Large intestine (tissue), 3 donors: ENCODE results near the gene CAPN8. TPM values are rescaled to one million over a fixed set of nuclear protein-coding genes. Genes with fewer than 3 reads are reported as not detected.

Experiments
- DNase-seq, 2 donors: peaks; one replicate each; pipeline versions ENCODE4 v3.0.0 to v3.0.0-alpha.2; 2013
- H3K27ac ChIP-seq: one replicate; pipeline ENCODE4 v1.5.1; 2013; ENCODE audit warnings: low read length
- H3K27me3 ChIP-seq: 2 replicates; pipeline ENCODE4 v1.6.1; 2013; ENCODE audit warnings: low read length; ENCODE audit not compliant: control insufficient read depth, insufficient read depth
- H3K36me3 ChIP-seq: 2 replicates; pipeline ENCODE4 v1.6.1; 2013; ENCODE audit warnings: low read length; ENCODE audit not compliant: control insufficient read depth, insufficient read depth
- H3K4me1 ChIP-seq: one replicate; pipeline ENCODE4 v1.6.1; 2013; ENCODE audit warnings: low read length; ENCODE audit not compliant: control insufficient read depth, insufficient read depth
- H3K4me3 ChIP-seq: one replicate; pipeline ENCODE4 v1.5.1; 2013; ENCODE audit warnings: low read length
- H3K9me3 ChIP-seq: one replicate; pipeline ENCODE4 v1.6.1; 2013; ENCODE audit warnings: mild to moderate bottlenecking, low read depth, low read length, moderate library complexity; ENCODE audit not compliant: control insufficient read depth
- WGBS: methylation state at CpG from one replicate; pipeline ENCODE4 v1.1.5; 2013; ENCODE audit warnings: low lambda C conversion rate; ENCODE audit not compliant: insufficient coverage; 5-methylcytosine and 5-hydroxymethylcytosine counted together
- polyA plus RNA-seq: library from polyadenylated mRNA; unstranded; fragments of 120-200 nt; gene quantifications from one replicate; pipeline ENCODE4 v1.2.1, GENCODE V29; 2013

The CAPN8 gene
- polyA plus RNA-seq, 1 donor = 8.7 TPM

DNA sequence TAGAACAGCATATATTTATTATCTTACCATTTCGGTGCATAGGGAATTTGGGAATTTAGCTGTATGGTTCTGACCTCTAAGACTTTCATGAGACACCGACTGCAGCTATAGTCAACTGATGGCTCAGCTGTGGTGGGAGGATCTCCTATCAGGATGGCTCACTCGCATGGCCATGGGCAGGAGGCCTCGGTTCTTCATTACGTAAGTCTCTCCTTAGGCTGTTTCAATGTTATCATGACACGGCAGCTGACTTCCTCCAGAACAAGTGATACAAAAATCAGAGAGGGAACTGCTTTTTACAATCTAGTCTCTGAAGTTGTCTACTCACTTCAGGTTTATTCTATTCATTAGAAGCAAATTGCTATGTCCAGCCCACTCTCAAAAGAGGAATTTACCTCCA is 13.3 kb upstream of the CAPN8 start:
- Histone ChIP-seq H3K36me3 (no peaks in the 10 kb centered on the region), H3K4me3 (no peak overlapping the region), H3K27ac (no peak overlapping the region), H3K9me3 (peaks cover 9% of the 10 kb centered on the region), H3K4me1 (no peaks in the 10 kb centered on the region), H3K27me3 (peaks cover 5% of the 10 kb centered on the region)
- WGBS = 100% methylated on average over 1 of the region's 6 CpGs
- no peak for DNase-seq

GRCh38 chr1:223674119-223674890 is 8.8 kb upstream of the CAPN8 start:
- Histone ChIP-seq H3K27me3 (no peaks in the 10 kb centered on the region), H3K4me1 (no peaks in the 10 kb centered on the region), H3K27ac (no peak overlapping the region), H3K9me3 (peaks cover 9% of the 10 kb centered on the region), H3K36me3 (no peaks in the 10 kb centered on the region), H3K4me3 (no peak overlapping the region)
- no peak for DNase-seq
- WGBS = 0% methylated on average over 1 of the region's 5 CpGs

DNA sequence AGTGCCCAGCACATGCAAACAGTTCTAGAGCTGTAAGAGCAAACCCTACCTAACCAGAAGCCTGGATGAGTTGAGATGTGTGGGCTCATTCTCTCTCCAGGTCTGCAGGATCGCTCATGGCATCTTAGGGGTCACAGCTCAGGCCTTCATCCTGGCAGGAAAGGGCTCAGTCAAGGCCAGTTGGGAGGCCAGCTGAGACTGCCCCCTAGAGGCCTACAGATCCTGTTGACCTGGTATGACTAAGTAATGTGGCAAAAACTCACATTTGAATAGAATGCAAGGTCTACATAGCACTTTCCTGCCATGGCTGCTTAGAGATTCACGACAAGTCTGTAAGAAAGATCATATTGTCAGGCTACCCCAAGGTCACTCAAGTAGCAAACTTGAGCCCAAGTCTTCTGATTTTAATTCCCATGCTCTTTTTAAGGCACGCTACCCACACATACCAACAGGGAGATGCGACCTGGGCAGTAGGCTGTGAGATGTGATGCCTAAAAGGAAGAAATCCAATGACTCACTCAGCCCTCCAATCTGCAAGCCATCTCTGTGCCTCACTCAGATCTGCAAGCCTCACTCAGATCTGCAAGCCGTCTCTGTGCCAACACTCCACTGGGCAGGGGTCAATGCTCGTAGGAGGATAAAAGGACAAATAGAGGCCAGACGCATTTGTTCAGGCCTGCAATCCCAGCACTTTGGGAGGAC is 5.1 kb upstream of the CAPN8 start:
- DNase-seq = no peak
- H3K9me3 ChIP-seq = peaks cover 8% of the 10 kb centered on the region
- no CpG with 5 or more reads among the region's 7 CpGs for WGBS

GRCh38 chr1:223669003-223669795 is 3.7 kb upstream of the CAPN8 start:
- 100% methylated on average over 1 of the region's 6 CpGs for WGBS
- peaks cover 4% of the 10 kb centered on the region for H3K9me3 ChIP-seq
- peaks cover 3% of the 10 kb centered on the region for H3K4me1 ChIP-seq
- H3K27me3 ChIP-seq = no peaks in the 10 kb centered on the region
- no peak for DNase-seq
- no peaks in the 10 kb centered on the region for H3K36me3 ChIP-seq
- no peak overlapping the region for H3K4me3 ChIP-seq
- H3K27ac ChIP-seq = no peak overlapping the region

More for the DNA sequence above, 5.1 kb upstream of the CAPN8 start:
- Histone ChIP-seq H3K36me3 (no peaks in the 10 kb centered on the region), H3K4me3 (no peak overlapping the region), H3K4me1 (no peaks in the 10 kb centered on the region), H3K27me3 (no peaks in the 10 kb centered on the region), H3K27ac (no peak overlapping the region)

DNA sequence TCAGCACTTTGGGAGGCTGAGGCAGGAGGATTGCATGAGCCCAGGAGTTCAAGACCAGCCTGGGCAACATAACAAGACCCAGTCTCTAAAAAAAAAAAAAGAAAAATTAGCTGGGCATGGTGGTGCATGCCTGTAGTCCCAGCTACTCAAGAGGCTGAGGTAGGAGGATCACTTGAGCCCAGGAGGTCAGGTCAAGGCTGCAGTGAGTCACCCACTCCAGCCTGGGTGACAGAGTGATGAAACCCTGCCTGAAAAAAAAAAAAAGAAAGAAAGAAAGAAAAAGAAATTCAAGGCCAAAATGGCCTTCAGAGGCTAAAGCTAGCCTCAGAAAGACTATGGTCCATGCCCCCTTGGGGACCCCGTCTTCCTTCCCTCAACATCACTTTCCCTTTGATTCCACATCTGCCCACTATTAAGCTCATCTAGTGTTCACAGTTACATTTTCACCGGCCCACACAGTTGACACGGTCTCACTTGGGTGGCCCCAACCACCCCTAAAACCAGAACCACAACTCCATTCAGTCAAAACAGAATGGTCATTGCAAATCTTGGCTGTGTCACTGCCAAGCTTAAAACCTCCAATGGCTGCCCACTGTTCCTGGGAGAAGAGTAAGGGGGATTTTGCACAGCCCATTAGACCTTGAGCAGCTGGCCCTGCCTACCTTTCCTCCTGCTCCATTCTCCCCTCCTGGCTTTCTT is 2.1 kb upstream of the CAPN8 start:
- H3K27me3 ChIP-seq = no peaks in the 10 kb centered on the region
- no CpG with 5 or more reads among the region's 3 CpGs for WGBS
- H3K4me3 ChIP-seq = no peak overlapping the region
- H3K36me3 ChIP-seq = no peaks in the 10 kb centered on the region
- H3K27ac ChIP-seq = no peak overlapping the region
- H3K9me3 ChIP-seq = no peaks in the 10 kb centered on the region
- peaks cover 3% of the 10 kb centered on the region for H3K4me1 ChIP-seq
- DNase-seq = no peak

- no peak for DNase-seq
- Histone ChIP-seq H3K4me3 (no peak overlapping the region), H3K27ac (no peak overlapping the region), H3K4me1 (peaks cover 3% of the 10 kb centered on the region), H3K36me3 (no peaks in the 10 kb centered on the region), H3K27me3 (no peaks in the 10 kb centered on the region), H3K9me3 (no peaks in the 10 kb centered on the region)
- no CpG with 5 or more reads among the region's 5 CpGs for WGBS
These were observed 1.4 kb downstream of the CAPN8 start for GRCh38 chr1:223664106-223664505.

DNA sequence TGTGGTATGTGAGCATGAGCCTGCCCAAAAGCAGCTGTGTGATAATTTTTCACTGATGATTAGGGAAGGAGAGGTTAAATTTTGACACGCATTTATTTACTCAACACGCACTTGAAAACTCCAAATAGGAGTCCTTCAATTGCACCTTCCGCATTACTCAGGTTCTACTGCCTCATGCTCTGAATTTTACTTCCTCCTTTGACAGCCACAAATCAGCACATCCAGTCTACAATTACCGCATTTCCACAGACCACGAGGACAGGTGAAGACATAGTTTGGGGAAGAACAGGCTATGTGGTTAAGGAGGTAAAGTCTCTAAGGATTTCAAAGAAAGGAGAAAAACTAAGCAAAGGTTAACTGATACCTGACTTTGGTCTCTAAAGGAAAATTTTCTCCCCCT is 2.6 kb downstream of the CAPN8 start:
- H3K4me1 ChIP-seq = peaks cover 3% of the 10 kb centered on the region
- WGBS = 76% methylated on average over 4 of the region's 5 CpGs
- no peaks in the 10 kb centered on the region for H3K9me3 ChIP-seq
- no peak overlapping the region for H3K4me3 ChIP-seq
- H3K27me3 ChIP-seq = no peaks in the 10 kb centered on the region
- DNase-seq = no peak
- no peaks in the 10 kb centered on the region for H3K36me3 ChIP-seq
- H3K27ac ChIP-seq = no peak overlapping the region

- DNase-seq = no peak
- Histone ChIP-seq H3K9me3 (no peaks in the 10 kb centered on the region), H3K27ac (no peak overlapping the region), H3K36me3 (no peaks in the 10 kb centered on the region), H3K4me1 (no peaks in the 10 kb centered on the region), H3K27me3 (no peaks in the 10 kb centered on the region), H3K4me3 (no peak overlapping the region)
- no CpG with 5 or more reads among the region's 4 CpGs for WGBS
These were observed 5.8 kb downstream of the CAPN8 start for GRCh38 chr1:223659711-223660110.

- Histone ChIP-seq H3K9me3 (no peaks in the 10 kb centered on the region), H3K27me3 (no peaks in the 10 kb centered on the region), H3K4me1 (no peaks in the 10 kb centered on the region), H3K4me3 (no peak overlapping the region), H3K27ac (no peak overlapping the region), H3K36me3 (no peaks in the 10 kb centered on the region)
- no CpG with 5 or more reads among the region's 1 CpG for WGBS
- no peak for DNase-seq
These were observed 7.5 kb downstream of the CAPN8 start for GRCh38 chr1:223657978-223658377.

DNA sequence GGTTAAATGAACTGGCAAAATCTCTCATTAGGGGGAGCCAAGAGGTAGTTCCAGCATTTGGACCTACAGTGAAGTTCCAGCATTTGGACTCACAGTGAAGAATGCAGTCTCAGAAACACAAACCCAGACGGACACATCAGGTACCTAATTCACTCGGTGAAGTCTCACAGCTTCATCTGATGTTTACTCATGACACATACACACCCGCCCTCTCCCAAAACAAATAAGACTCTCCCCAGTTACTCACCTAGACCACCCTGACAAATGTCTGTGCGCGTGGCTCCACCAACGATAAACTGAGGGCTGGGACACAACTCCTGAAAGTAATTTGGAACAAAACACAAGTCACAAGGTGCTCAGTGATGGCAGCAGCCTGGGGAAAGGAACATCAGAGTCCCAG is 11.4 kb downstream of the CAPN8 start:
- H3K36me3 ChIP-seq = no peaks in the 10 kb centered on the region
- no peak overlapping the region for H3K27ac ChIP-seq
- DNase-seq = no peak

More for the DNA sequence above, 11.4 kb downstream of the CAPN8 start:
- Histone ChIP-seq H3K9me3 (no peaks in the 10 kb centered on the region), H3K4me1 (no peaks in the 10 kb centered on the region), H3K27me3 (no peaks in the 10 kb centered on the region), H3K4me3 (no peak overlapping the region)
- no CpG with 5 or more reads among the region's 6 CpGs for WGBS
